GM19043 (cell line): ENCODE results near the gene IL4I1.

Experiments used
- ATAC-seq: cut with Tn5 transposase; IDR thresholded peaks from one replicate; pipeline ENCODE4 v1.9.1; 2021; ENCODE audit warnings: low read depth; ENCODE audit not compliant: unreplicated experiment

IL4I1 gene

GRCh38 chr19:49880162-49880869, 16.4 kb downstream of the IL4I1 start:
- no peak for ATAC-seq

DNA sequence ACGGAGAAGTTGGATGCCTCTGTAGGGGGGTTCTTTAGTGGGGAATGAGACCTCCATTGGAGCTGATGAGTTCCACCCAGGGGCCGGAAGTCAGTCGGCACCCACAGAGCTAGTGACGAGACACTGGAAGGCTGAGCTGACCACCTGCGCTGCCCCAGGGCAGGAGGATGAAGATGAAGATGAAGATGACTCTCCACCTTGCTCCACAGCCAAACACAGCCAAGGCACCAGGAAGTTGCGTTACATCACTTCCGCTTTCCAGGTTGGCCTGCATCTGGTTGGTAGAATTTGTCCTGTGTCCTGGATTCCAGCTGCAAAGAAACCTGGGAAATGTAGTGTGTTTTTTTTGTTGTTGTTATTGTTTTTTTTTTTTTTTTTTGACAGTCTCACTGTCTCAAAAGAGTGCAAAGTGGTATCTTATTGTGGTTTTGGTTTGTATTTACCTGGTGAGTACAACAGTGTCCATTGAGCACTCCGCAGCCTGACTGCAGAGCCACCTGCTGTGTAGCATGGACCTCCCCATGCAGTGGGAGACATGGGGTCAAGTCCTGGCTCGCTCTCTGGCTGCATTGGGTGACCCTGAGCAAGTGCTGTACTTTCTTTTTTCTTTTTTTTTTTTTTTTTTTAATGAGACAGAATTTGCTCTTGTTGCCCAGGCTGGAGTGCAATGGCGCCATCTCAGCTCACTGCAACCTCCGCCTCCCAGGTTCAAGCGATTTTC, 17.3 kb downstream of the IL4I1 start:
- ATAC-seq, result no peak

- no peak for ATAC-seq
These were observed 18.0 kb downstream of the IL4I1 start for GRCh38 chr19:49878744-49879070.

GRCh38 chr19:49877879-49878743, 18.6 kb downstream of the IL4I1 start:
- ATAC-seq, result peak; percentile 42

DNA sequence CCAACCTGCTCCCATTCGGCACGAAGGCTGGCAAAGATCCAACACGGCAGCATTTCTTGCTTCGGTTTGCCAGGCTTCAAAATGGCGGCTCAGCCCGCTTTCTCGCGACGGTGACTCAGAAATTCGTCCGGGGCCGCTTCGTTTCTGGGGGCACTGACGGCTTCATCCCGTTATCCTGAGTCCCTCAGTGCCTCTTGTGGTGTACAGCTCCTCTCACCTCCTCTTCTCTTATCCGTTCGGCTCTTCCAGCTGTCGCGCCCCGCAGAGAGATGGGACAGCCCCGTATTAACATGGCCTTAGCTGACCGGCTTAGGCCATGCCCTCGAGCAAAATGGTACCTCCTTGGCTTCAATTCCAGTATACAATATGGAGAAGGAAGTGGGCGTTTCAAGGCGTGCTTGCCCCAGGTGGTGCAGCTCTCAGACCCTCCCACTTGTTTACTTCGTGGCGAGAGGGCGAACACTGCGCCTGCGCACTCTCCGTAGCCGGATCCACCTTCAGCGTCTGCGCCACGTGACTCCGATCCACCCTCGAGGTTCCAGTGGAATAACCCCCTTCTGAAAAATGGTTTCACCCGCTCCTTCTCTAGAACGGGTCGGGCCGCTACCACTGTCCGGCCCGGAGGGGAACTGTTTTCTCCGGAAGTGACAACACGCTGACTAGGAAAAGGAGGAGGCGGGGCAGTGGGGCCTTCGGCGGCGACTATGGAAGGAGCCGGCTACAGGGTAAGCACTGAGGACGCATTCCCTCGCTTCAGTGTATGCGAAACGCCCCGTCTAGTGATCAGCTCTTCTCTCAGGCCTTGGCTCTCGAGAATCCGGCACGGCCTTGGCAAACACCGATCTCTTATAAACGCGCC, 19.4 kb downstream of the IL4I1 start, which contains the start of the genes AKT1S1 and TBC1D17:
AKT1S1 (minus strand) TSS at position 336 of the 859 bp plus-strand sequence. CDS start 4,060 bp downstream, outside the sequence.
TBC1D17 (plus strand) TSS at position 683 of the 859 bp plus-strand sequence; CDS start at position 705, 22 bp downstream.
- ATAC-seq, result peak; percentile 46

GRCh38 chr19:49876422-49877019, 20.2 kb downstream of the IL4I1 start:
- peak; percentile 41 for ATAC-seq

DNA sequence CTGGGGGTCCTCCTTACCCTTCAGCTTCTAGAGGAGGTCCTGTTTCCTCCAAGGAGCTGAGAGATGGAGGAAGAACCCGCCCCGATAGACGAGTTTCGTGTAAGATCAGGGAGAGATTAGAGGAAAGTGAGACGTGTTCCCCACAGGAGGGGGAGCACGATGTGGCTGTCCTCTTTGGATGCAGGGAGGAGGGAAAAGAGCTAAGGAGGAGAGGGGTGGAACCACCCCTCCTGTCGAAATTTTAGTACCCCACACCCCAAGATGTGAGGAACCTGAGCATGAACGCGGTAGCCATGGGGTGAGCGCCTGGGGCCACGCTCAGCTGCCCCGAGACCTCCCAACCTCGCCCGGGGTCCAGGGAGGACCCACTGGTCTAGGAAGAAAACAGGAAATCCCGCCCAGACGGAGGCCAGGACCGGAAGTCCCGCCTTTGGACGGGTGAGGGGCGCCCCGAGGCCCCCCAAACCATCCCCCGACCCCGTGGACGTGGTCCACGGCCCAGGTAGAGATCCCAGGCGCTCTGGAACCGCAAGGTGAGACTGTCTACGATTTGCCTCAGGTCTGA, 20.7 kb downstream of the IL4I1 start:
- ATAC-seq, result no peak

DNA sequence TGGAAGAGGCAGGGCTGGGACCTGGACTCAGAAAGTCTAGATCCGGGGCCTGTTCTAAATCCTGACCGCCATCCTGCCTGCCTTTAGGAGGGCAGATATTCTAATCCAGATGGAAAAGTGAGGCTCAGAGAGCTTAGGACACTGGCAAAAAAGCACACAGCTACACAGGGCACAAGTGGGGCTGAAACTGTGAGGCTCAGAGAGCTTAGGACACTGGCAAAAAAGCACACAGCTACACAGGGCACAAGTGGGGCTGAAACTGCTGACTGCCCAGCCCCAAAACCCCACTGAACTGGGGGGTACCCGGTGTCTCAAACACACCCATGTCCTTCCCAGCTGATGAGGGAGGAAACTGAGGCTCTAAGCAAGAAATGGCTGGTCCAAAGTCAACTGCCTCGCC, 21.5 kb downstream of the IL4I1 start:
- ATAC-seq, result no peak

DNA sequence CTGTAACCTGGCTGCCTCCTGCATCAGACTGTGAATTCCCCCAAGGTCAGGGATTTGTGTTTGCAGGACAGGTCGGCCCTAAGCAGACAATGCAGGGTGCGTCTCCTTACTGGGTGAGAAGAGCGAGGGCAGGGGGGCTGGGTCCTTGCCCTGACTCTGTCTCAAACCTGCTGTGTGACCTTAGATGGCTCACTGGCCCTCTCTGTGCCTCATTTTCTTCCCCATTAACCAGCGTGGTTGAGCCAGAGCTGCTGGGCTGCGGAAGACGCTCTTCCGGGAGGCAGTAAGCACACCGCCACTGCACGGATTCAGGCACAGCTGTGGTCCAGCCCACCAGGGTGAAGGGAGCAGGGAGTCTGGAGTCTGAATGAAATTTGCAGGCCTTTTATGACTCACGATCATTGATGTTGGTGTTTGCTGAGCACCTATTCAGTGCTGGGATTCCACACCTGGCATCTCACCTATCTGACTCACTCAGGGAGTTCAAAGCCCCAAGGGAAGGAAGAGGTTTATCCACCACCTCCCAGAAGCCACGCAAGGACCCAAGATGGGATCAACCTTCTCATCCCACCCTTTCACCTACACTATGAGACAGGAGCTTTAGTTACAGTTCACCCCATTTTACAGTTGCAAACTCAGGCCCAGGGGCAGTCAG, 22.1 kb downstream of the IL4I1 start:
- no peak for ATAC-seq

DNA sequence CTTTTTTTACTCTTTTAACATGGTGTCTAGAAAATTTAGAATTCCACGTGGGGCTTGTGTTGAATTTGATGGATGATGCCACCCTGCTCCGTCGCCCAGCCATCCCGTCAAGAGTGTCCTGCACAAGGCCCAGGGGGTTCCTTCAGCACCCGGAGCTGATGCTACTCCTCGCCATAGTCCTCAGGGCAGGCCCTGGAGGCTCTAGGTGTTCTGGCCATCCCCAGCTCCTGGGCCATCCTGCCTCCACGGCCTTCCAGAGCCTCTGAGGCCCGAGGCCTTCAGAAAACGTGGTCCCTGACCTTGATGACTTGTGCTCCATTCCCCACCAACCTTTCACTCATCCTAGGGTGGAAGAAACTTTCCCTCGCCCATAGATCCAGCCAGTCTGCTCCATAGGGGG, 22.9 kb downstream of the IL4I1 start:
- no peak for ATAC-seq

GRCh38 chr19:49873129-49873521, 23.6 kb downstream of the IL4I1 start:
- ATAC-seq, result no peak

- ATAC-seq, result no peak
These were observed 24.2 kb downstream of the IL4I1 start for GRCh38 chr19:49872245-49873128.

- no peak for ATAC-seq
These were observed 25.2 kb downstream of the IL4I1 start for GRCh38 chr19:49871349-49871985.

DNA sequence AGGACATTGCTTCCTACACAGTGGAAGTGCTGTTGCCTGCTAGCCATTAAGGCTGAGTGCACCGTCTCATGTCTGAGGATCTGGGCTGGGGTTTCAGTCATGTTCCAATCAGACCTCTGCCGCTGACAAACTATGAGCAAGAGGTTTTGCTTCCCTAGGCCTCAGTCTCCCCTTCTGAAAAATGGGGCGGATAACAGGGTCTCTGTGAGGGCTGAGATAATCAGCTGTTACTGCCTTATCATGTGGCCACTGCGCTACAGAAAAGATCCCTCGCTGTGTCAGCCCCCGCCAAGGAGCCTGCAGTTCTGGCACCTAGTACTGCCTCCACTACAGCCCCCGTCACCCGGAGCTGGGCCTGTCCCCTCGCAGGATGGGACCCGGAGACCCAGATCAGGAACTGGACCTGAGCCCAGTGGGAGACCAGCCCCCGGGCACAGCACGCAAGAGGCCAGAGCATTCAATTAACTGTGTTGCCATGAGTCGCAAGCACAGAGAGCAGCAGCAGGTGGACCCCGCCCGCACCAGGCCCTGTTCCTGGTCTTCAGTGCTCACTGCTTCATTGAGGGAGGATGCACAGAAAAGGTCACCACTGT, 26.3 kb downstream of the IL4I1 start:
- ATAC-seq, result no peak

- ATAC-seq, result peak; percentile 78
These were observed 27.0 kb downstream of the IL4I1 start for GRCh38 chr19:49869484-49870308.

- no peak for ATAC-seq
These were observed 27.6 kb downstream of the IL4I1 start for GRCh38 chr19:49869009-49869483.
